Stimulated activated CD8-positive, alpha-beta memory T cell treated with anti-CD3 and anti-CD28 coated beads, Interleukin-7, amount 100 ng/mL, for 48 hours (primary cell): ENCODE results near the gene SMCO4.

Source experiments
- DNase-seq, 2 donors: peaks; one replicate each; pipeline ENCODE4 v3.0.0-alpha.2; 2020; ENCODE audit warnings: low read depth in 1 of 2; ENCODE audit errors: extremely low read depth in 1 of 2

SMCO4 gene

GRCh38 chr11:93510196-93510873 lies 32.9 kb downstream of the SMCO4 start:
- DNase-seq = no peak

GRCh38 chr11:93507517-93507916 lies 35.7 kb downstream of the SMCO4 start:
- DNase-seq = no peak

- no peak for DNase-seq
Observed at GRCh38 chr11:93505703-93506102, 37.5 kb downstream of the SMCO4 start.

GRCh38 chr11:93504110-93505095 lies 38.8 kb downstream of the SMCO4 start:
- DNase-seq = no peak

- no peak for DNase-seq
Observed at GRCh38 chr11:93501856-93502255, 41.3 kb downstream of the SMCO4 start.

GRCh38 chr11:93500759-93501158 lies 42.4 kb downstream of the SMCO4 start:
- DNase-seq = no peak

- no peak for DNase-seq
Observed at GRCh38 chr11:93498641-93499040, 44.5 kb downstream of the SMCO4 start.

- no peak for DNase-seq
Observed at GRCh38 chr11:93498161-93498560, 45.0 kb downstream of the SMCO4 start.

GRCh38 chr11:93497596-93497995 lies 45.6 kb downstream of the SMCO4 start:
- no peak for DNase-seq

- DNase-seq = no peak
Observed at GRCh38 chr11:93494357-93494756, 48.8 kb downstream of the SMCO4 start.

GRCh38 chr11:93493252-93493897 lies 49.8 kb downstream of the SMCO4 start:
- DNase-seq = no peak

GRCh38 chr11:93492464-93493251 lies 50.5 kb downstream of the SMCO4 start:
- no peak for DNase-seq

GRCh38 chr11:93491973-93492372 lies 51.2 kb downstream of the SMCO4 start:
- DNase-seq = no peak

- no peak for DNase-seq
Observed at GRCh38 chr11:93490996-93491618, 52.1 kb downstream of the SMCO4 start.

GRCh38 chr11:93489841-93490240 lies 53.4 kb downstream of the SMCO4 start:
- DNase-seq = no peak

GRCh38 chr11:93487032-93487483 lies 56.1 kb downstream of the SMCO4 start:
- DNase-seq = no peak

- no peak for DNase-seq
Observed at GRCh38 chr11:93485983-93486382, 57.2 kb downstream of the SMCO4 start.

- DNase-seq = no peak
Observed at GRCh38 chr11:93484716-93485115, 58.5 kb downstream of the SMCO4 start.

- DNase-seq = no peak
Observed at GRCh38 chr11:93482556-93482955, 60.6 kb downstream of the SMCO4 start.

GRCh38 chr11:93481696-93482095 lies 61.5 kb downstream of the SMCO4 start:
- no peak for DNase-seq
